Urinary bladder (tissue), 4 donors: ENCODE data around the gene SRPK2. TPM values are rescaled to one million over a fixed set of nuclear protein-coding genes. Genes with fewer than 3 reads are reported as not detected.
"Not testable (repeated sequence)": the region's sequence is repeated elsewhere in the genome, so short reads cannot be mapped to it uniquely, and the experiment has no call there.

Experiments
- DNase-seq: peaks from one replicate; pipeline ENCODE4 v3.0.0-alpha.2; 2015; ENCODE audit errors: extremely low spot score
- H3K27ac ChIP-seq: one replicate; pipeline ENCODE4 v1.5.1; 2013; ENCODE audit warnings: low read depth, mild to moderate bottlenecking, moderate library complexity
- H3K36me3 ChIP-seq: one replicate; pipeline ENCODE4 v1.6.1; 2013; ENCODE audit warnings: mild to moderate bottlenecking, moderate library complexity; ENCODE audit not compliant: insufficient read depth
- H3K4me1 ChIP-seq: one replicate; pipeline ENCODE4 v1.6.1; 2013; ENCODE audit warnings: mild to moderate bottlenecking, moderate library complexity; ENCODE audit not compliant: insufficient read depth
- H3K4me3 ChIP-seq: one replicate; pipeline ENCODE4 v1.5.1; 2013; ENCODE audit warnings: low read depth, low read length
- WGBS: extraction: QIAGEN DNeasy Blood & Tissue Kit; methylation state at CpG from one replicate; pipeline ENCODE4 v1.1.7; 2013; 5-methylcytosine and 5-hydroxymethylcytosine counted together
- polyA plus RNA-seq: library from polyadenylated mRNA; stranded (reverse); fragments of 200-250 nt; gene quantifications from one replicate; pipeline ENCODE4 v1.2.3, GENCODE V29; 2013
- total RNA-seq: library from RNA; depleted of rRNA; stranded (reverse); fragments of >200 nt; gene quantifications from one replicate; pipeline ENCODE4 v1.2.3, GENCODE V29; 2014
- donor health status: healthy with polysubstance abuse.
- donor health status: healthy.

SRPK2 gene
- total RNA-seq: 116 TPM
- polyA plus RNA-seq: 21.7 TPM

DNA sequence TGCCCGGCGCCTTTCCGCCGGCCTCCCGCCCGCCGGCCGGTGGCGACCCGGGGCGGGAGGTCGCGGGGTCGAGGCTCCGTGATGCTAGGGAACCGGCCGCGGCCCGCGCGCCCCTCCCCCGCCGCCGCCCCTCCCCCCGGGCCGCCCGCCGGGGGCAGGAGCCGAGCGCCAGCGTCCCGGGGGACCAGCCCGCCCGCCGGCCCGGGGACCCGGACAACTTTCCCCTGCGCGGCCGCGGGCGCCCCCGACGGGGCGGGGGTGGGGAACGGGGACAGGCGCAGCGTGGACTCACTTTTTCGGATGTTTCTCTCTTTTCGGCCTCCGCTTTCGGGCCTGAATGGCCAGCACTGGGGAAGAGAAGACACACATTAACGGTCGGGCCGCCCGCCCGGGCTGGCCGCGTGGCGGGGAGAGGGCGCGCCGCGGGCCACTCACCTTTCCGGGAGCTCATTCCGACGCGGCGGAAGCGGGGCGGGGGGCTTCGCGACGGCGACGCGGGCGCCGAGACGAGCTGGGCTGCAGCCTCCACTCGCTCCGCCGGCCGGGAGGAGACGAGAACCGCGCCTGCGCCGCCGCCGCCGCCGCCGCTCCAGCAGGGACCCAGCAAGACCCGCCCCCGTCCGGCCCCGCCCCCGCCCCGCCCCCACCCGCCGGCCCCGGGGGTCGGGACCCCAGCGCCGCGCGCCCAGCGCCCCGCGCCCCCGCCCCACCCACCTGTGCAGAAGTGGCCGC lies at the start of gene SRPK2:
SRPK2 (minus strand) TSS at position 566 of the 732 bp plus-strand sequence.
- Histone ChIP-seq H3K27ac (peak within 1 kb of the TSS; percentile 51), H3K36me3 (no peaks in the 10 kb centered on the region), H3K4me1 (no peaks in the 10 kb centered on the region), H3K4me3 (peak within 1 kb of the TSS; percentile 99)
- no peak for DNase-seq
- under 1% methylated on average over 111 of the region's 113 CpGs for WGBS

DNA sequence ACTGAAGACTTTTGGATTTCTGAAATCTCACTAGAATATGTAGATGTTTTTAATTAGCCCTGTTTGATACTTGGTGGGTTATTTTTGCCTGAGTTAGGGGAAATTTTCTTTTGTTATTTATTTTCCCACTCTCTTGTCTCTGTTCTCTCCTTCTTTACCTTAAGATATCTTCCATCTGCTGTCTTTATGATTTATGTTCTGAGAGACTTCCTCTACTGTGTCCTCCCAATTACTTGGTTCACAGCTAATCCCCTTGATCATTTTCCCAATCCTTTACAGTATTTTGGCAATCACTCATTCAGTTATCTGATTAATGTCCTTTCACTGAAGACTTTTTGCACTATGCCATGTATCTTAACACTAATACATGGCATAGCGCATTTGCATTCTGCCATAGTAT lies 49.5 kb upstream of the SRPK2 start:
- Histone ChIP-seq H3K4me1 (no peaks in the 10 kb centered on the region), H3K36me3 (no peaks in the 10 kb centered on the region), H3K4me3 (no peak overlapping the region), H3K27ac (no peak overlapping the region)
- WGBS: 98% methylated on average over 1 of the region's 1 CpG
- DNase-seq: no peak

DNA sequence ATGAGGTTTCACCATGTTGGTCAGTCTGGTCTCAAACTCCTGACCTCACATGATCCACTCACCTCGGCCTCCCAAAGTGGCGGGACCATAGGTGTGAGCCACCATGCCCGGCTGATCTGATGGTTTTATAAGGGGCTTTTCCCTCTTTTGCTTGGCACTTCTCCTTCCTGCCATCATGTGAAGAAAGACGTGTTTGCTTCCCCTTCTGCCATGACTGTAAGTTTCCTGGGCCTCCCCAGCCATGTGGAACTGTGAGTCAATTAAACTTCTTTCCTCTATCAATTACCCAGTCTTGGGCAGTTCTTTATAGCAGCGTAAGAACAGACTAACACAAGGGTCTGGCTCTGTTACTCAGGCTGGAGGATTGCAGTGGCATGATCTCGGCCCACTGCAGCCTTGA lies 48.6 kb upstream of the SRPK2 start:
- not testable (repeated sequence) for H3K27ac ChIP-seq, H3K4me3 ChIP-seq, DNase-seq, H3K4me1 ChIP-seq, H3K36me3 ChIP-seq
- 91% methylated on average over 6 of the region's 6 CpGs for WGBS

DNA sequence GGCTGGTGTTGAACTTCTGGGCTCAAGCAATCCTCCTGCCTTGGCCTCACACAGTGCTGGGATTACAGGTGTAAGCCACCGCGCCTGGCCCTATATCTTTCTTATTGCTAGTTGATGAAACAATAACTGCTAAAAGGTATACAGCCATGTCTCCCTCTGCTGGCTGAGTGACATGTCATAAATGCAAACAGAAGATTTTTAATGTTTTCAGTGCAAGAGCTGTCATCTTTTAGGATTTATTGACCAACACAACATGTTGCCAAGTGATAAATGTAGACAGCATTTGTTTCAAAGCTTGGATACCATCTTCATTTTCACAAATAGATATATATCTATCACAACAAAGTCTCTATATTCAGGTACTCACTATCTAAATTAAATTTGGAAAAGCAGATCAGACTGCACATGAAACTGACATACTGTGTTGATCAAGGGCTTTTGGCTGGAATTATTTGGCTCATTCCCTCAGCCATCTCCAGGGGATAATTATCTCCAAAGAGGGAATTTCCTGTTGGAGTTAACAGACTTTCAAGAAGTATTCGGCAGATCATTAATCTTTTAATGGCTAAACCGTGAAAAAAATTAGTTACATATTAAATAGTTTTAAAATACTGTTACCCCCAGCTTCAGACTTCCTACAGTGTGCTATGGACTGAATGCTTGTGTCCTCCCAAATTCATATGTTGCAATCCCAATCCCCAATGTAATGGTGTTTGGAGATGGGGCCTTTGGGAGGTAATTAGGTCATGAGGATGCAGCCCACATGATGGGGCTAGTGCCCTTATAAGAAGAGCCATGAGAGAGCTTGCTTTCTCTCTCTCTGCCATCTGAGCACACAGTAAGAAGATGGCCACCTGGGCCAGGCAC lies 41.3 kb upstream of the SRPK2 start:
- H3K27ac ChIP-seq: no peak overlapping the region
- H3K36me3 ChIP-seq: no peaks in the 10 kb centered on the region
- H3K4me3 ChIP-seq: no peak overlapping the region
- no peak for DNase-seq
- 46% methylated on average over 4 of the region's 4 CpGs for WGBS
- H3K4me1 ChIP-seq: no peaks in the 10 kb centered on the region

DNA sequence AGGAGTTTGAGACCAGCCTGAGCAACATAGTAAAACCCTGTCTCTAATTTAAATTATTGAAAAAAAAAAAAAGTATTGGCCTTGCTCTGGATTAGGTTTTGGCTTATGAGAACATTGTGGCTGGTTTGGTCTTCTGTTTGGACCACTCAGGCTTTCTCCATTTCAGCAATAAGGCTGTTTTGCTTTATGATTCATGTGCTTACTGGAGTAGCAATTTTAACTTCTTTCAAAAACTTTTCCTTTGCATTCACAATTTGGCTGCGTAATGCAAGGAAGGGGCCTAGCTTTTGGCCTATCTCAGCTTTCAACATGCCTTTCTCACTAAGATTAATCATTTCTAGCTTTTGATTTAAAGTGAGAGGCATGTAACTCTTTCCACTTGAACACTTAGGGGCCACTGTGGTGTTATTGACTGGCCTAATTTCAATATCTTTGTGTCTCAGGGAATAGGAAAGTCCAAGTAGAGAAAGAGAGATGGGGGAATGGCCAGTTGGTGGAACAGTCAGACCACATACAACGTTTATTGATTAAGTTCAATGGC lies 38.0 kb upstream of the SRPK2 start:
- no peak for DNase-seq
- WGBS: 79% methylated on average over 2 of the region's 2 CpGs
- H3K4me1 ChIP-seq: no peaks in the 10 kb centered on the region

DNA sequence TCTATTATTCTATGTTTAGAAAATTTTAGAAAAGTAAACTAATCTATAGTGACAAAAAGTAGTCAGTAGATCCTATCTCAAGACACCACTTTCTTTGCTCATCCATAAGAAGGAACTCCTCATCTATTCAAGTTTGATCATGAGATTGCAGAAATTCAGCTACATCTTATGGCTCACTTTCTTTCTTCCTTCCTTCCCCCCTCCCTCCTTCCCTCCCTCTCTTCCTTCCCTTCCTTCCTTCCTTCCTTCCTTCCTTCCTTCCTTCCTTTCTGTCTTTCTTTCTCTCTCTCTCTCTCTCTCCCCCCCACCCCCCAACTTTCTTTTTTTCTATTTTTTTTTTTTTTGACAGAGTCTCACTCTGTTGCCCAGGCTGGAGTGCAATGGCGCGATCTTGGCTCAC lies 35.3 kb upstream of the SRPK2 start:
- 98% methylated on average over 2 of the region's 2 CpGs for WGBS
- no peak overlapping the region for H3K27ac ChIP-seq
- H3K4me3 ChIP-seq: no peak overlapping the region
- H3K4me1 ChIP-seq: no peaks in the 10 kb centered on the region
- no peak for DNase-seq
- no peaks in the 10 kb centered on the region for H3K36me3 ChIP-seq

More for the DNA sequence above, 38.0 kb upstream of the SRPK2 start:
- Histone ChIP-seq H3K27ac (no peak overlapping the region), H3K4me3 (no peak overlapping the region), H3K36me3 (no peaks in the 10 kb centered on the region)

DNA sequence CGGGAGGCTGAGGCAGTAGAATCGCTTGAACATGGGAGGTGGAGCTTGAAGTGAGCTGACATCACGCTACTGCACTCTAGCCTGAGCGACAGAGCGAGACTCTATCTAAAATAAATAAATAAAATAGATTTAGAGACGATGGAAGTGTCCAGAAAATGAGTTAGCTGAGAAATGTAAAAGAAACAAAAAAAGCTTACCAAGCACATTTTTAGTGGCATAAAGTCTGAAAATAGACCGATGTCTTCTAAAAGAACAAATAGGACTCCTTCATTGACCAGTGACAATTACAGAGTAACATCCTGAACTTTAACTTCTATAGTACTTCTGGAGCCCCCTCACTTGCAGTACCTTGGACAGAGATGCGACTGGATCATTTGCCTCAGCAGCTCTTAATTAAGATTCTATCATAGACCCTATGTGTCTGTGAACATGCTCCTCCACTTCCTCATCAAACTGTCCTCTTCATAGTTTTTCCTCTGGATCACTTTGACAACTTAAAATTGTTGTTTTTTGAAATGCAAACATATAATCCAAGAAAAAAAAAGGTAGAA lies 25.2 kb upstream of the SRPK2 start:
- no peak overlapping the region for H3K27ac ChIP-seq
- WGBS: 79% methylated on average over 8 of the region's 8 CpGs
- no peak for DNase-seq
- no peak overlapping the region for H3K4me3 ChIP-seq
- no peaks in the 10 kb centered on the region for H3K4me1 ChIP-seq
- no peaks in the 10 kb centered on the region for H3K36me3 ChIP-seq

DNA sequence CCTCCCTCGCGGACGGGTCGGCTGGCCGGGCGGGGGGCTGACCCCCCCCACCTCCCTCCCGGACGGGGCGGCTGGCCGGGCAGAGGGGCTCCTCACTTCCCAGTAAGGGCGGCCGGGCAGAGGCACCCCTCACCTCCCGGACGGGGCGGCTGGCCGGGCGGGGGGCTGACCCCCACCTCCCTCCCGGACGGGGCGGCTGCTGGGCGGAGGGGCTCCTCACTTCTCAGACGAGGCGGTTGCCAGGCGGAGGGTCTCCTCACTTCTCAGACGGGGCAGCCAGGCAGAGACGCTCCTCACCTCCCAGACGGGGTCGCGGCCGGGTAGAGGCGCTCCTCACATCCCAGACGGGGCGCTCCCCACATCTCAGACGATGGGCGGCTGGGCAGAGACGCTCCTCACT lies 22.1 kb upstream of the SRPK2 start:
- not testable (repeated sequence) for H3K27ac ChIP-seq, H3K4me3 ChIP-seq, H3K4me1 ChIP-seq, DNase-seq, H3K36me3 ChIP-seq
- 94% methylated on average over 36 of the region's 36 CpGs for WGBS

DNA sequence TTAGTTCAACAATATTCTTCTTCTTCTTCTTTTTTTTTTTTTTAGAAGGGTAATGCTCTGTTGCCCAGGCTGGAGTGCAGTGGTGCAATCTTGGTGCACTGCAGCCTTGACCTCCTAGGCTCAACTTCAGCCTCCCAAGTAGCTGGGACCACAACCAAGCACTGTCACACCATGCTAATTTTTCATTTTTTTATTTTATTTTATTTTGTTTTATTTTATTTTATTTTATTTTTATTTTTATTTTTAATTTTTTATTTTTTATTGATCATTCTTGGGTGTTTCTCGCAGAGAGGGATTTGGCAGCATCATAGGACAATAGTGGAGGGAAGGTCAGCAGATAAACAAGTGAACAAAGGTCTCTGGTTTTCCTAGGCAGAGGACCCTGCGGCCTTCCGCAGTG lies 21.1 kb upstream of the SRPK2 start:
- not testable (repeated sequence) for H3K4me1 ChIP-seq

DNA sequence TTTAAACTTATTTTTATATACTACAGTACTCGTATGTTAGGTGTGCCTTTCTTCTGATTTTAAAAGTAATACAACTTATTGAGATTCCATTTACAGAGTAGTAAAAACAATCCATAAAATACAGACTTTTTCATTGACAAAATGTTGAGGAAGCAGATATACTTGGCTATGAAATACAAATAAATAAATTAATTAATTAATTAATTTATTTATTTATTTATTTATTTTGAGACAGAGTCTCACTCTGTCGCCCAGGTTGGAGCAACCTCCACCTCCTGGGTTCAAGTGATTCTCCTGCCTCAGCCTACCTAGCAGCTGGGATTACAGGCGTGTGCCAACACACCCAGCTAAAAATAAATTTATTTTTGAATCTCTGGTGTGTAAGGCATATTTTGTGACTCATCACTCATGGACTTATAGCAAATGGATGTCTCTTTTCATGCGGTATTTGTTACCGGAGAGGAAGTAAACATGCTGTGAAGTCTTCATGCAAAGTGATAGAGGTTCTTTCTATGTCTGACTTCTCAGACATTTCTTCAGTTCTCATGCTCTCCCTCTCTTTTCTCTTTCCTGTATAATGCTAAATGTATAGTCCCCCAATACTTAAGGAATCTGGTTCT lies 20.2 kb upstream of the SRPK2 start:
- 87% methylated on average over 5 of the region's 5 CpGs for WGBS
- DNase-seq: no peak
- Histone ChIP-seq H3K36me3 (no peaks in the 10 kb centered on the region), H3K4me1 (no peaks in the 10 kb centered on the region), H3K4me3 (no peak overlapping the region), H3K27ac (no peak overlapping the region)

More for the DNA sequence above, 21.1 kb upstream of the SRPK2 start:
- WGBS: 86% methylated on average over 2 of the region's 3 CpGs
- H3K36me3 ChIP-seq, DNase-seq, H3K27ac ChIP-seq, H3K4me3 ChIP-seq: not testable (repeated sequence)

DNA sequence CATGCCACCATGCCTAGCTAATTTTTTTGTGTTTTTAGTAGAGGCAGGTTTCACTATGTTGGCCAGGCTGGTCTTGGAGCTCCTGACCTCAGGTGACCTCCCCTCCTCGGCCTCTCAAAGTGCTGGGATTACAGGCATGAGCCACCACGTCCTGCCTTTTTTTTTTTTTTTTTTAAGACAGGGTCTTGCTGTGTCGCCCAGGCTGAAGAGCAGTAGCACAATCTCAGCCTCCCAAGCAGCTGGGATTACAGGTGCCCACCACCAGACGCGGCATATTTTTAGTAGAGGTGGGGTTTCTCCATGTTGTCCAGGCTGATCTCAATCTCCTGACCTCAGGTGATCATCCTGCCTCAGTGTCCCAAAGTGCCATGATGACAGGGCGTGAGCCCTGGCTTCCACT lies 14.4 kb upstream of the SRPK2 start:
- H3K36me3 ChIP-seq: no peaks in the 10 kb centered on the region
- H3K4me1 ChIP-seq: no peaks in the 10 kb centered on the region
- H3K4me3 ChIP-seq: no peak overlapping the region
- DNase-seq: no peak
- H3K27ac ChIP-seq: no peak overlapping the region
- 94% methylated on average over 6 of the region's 6 CpGs for WGBS

DNA sequence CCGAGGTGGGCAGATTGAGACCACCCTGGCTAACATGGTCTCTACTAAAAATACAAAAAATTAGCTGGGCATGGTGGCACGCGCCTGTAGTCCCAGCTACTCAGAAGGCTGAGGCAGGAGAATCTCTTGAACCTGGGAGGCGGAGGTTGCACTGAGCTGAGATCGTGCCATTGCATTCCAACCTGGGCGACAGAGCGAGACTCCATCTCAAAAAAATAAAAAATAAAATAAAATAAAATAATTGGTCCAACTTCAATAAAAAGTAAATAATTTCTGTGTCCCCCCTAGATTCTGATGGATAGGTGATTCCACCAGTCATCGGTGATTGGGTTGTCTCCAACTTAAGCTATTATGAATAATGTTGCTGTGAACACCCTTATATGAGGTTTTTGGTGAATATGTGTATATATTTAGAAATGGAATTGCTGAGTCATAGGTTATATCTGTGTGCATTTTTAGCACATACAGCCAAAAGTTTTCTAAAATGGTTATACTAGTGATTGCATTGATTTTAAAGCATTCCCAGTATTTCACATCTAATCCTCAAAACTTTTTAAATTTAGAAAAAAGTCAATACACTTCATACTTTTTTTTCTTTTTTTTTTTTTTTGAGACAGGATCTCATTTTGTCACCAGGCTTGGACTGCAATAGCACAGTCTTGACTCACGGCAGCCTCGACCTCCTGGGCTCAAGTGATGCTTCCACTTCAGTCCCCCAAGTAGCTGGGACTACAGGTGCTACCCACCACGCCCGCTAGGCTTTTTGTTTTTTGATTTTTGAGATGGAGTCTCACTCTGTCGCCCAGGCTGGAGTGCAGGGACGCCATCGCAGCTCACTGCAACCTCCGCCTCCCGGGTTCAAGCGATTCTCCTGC lies 13.7 kb upstream of the SRPK2 start:
- Histone ChIP-seq H3K36me3 (no peaks in the 10 kb centered on the region), H3K27ac (no peak overlapping the region), H3K4me3 (no peak overlapping the region), H3K4me1 (no peaks in the 10 kb centered on the region)
- no peak for DNase-seq
- WGBS: 96% methylated on average over 18 of the region's 18 CpGs
